SK-N-SH treated with all-trans-retinoic acid at 6 μM for 48 hours (cell line): Measurements from ENCODE around the gene DIP2A.

ENCODE experiments used
- ATAC-seq: fragments of 200-7000 bp; cut with Tn5 transposase; 3 replicates; pipeline ENCODE4 v1.9.1; 2020; ENCODE audit warnings: mild to moderate bottlenecking, moderate library complexity
- ARNTL ChIP-seq: fragments of 450-650 bp; formaldehyde crosslinking; IDR thresholded peaks from 2 replicates; pipeline ENCODE4 v1.5.0; 2020; ENCODE audit warnings: low read depth, mild to moderate bottlenecking, moderate library complexity, borderline replicate concordance
- BACH2 ChIP-seq: fragments of 250-450 bp; sonication (Bioruptor Pico); IDR thresholded peaks from 2 replicates; pipeline ENCODE4 v1.9.0; 2021; ENCODE audit warnings: mild to moderate bottlenecking, borderline replicate concordance
- CSDC2 ChIP-seq: fragments of 250-450 bp; sonication (Bioruptor Pico); IDR thresholded peaks from 2 replicates; pipeline ENCODE4 v1.5.0; 2020; ENCODE audit warnings: mild to moderate bottlenecking, moderate library complexity
- CSRNP3 ChIP-seq: fragments of 250-450 bp; sonication (Bioruptor Pico); IDR thresholded peaks from 2 replicates; pipeline ENCODE4 v1.5.1; 2021; ENCODE audit warnings: mild to moderate bottlenecking, moderate library complexity
- ESRRG ChIP-seq: fragments of 250-450 bp; sonication (Bioruptor Pico); IDR thresholded peaks from 2 replicates; pipeline ENCODE4 v1.6.1; 2021; ENCODE audit warnings: mild to moderate bottlenecking
- ISL1 ChIP-seq: fragments of 250-450 bp; sonication (Bioruptor Pico); IDR thresholded peaks from 2 replicates; pipeline ENCODE4 v2.1.2; 2022; ENCODE audit warnings: mild to moderate bottlenecking, moderate library complexity
- OSR1 ChIP-seq: fragments of 250-450 bp; sonication (Bioruptor Pico); IDR thresholded peaks from 2 replicates; pipeline ENCODE4 v1.8.0; 2022; ENCODE audit warnings: moderate library complexity, mild to moderate bottlenecking, inconsistent platforms
- PPARA ChIP-seq: fragments of 250-450 bp; sonication (Bioruptor Pico); IDR thresholded peaks from 2 replicates; pipeline ENCODE4 v1.5.0; 2020; ENCODE audit warnings: mild to moderate bottlenecking, borderline replicate concordance
- RARB ChIP-seq: fragments of 250-450 bp; sonication (Bioruptor Pico); IDR thresholded peaks from 2 replicates; pipeline ENCODE4 v1.8.0; 2021; ENCODE audit warnings: mild to moderate bottlenecking, moderate library complexity
- SNAI2 ChIP-seq: fragments of 250-450 bp; sonication (Bioruptor Pico); IDR thresholded peaks from 2 replicates; pipeline ENCODE4 v1.5.0; 2020; ENCODE audit warnings: mild to moderate bottlenecking, moderate library complexity
- TCF4 ChIP-seq: fragments of 250-450 bp; sonication (Bioruptor Pico); IDR thresholded peaks from 2 replicates; pipeline ENCODE4 v1.8.0; 2021; ENCODE audit warnings: mild to moderate bottlenecking, moderate library complexity, borderline replicate concordance
- TOX ChIP-seq: fragments of 250-450 bp; sonication (Bioruptor Pico); IDR thresholded peaks from 2 replicates; pipeline ENCODE4 v1.8.0; 2021; ENCODE audit warnings: mild to moderate bottlenecking, moderate library complexity, borderline replicate concordance
- ZC3H10 ChIP-seq: fragments of 250-450 bp; sonication (Bioruptor Pico); IDR thresholded peaks from 2 replicates; pipeline ENCODE4 v1.5.1; 2021; ENCODE audit warnings: mild to moderate bottlenecking, moderate library complexity
- ZFP3 ChIP-seq: fragments of 250-450 bp; sonication (Bioruptor Pico); IDR thresholded peaks from 2 replicates; pipeline ENCODE4 v1.5.0; 2020; ENCODE audit warnings: mild to moderate bottlenecking, moderate library complexity
- ZFP30 ChIP-seq: fragments of 450-650 bp; formaldehyde crosslinking; IDR thresholded peaks from 2 replicates; pipeline ENCODE4 v1.5.0; 2022; ENCODE audit warnings: mild to moderate bottlenecking, moderate library complexity
- ZNF565 ChIP-seq: fragments of 450-650 bp; formaldehyde crosslinking; conservative IDR thresholded peaks from 2 replicates; pipeline ENCODE4 v1.5.0; 2020; ENCODE audit warnings: low read depth, mild to moderate bottlenecking, moderate library complexity
- ZNF70 ChIP-seq: fragments of 450-650 bp; formaldehyde crosslinking; IDR thresholded peaks from 2 replicates; pipeline ENCODE4 v1.5.0; 2020; ENCODE audit warnings: mild to moderate bottlenecking, moderate library complexity
- ZNF8 ChIP-seq: fragments of 450-650 bp; formaldehyde crosslinking; IDR thresholded peaks from 2 replicates; pipeline ENCODE4 v1.5.0; 2020; ENCODE audit warnings: mild to moderate bottlenecking, moderate library complexity
- TF ChIP-seq, protein P1 (sequence below): fragments of 250-450 bp; sonication (Bioruptor Pico); IDR thresholded peaks from 2 replicates; pipeline ENCODE4 v1.8.0; 2020; ENCODE audit warnings: mild to moderate bottlenecking, moderate library complexity, borderline replicate concordance
- TF ChIP-seq, protein P2 (sequence below): fragments of 250-450 bp; sonication (Bioruptor Pico); IDR thresholded peaks from 2 replicates; pipeline ENCODE4 v1.8.0; 2021; ENCODE audit warnings: low read depth, mild to moderate bottlenecking, moderate library complexity, borderline replicate concordance
- TF ChIP-seq, protein P3 (sequence below): fragments of 250-450 bp; sonication (Bioruptor Pico); IDR thresholded peaks from 2 replicates; pipeline ENCODE4 v1.5.1; 2020; ENCODE audit warnings: low read depth, mild to moderate bottlenecking, moderate library complexity

Gene DIP2A

DNA sequence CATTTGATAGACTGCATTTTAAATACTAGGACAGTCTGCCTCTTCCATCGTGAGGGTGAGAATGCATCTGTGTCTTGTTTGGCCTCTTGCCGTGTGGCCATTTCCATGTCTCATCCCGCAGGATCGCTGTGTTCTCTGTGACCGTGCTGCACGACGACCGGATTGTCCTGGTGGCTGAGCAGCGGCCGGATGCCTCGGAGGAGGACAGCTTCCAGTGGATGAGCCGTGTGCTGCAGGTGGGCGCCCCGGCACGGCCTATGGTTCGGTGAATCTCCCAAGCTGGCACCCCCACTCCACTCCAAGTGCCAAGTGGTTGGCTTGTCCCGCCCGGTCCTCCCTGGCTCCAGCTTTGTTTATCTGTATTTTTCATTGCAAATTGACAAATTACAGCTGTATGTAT is 91.0 kb downstream of the DIP2A start:
- no peak for ATAC-seq

GRCh38 chr21:46550116-46550941 is 91.6 kb downstream of the DIP2A start:
- TF ChIP-seq PPARA (CRISPR knock-in tag) (no peak), RARB (CRISPR knock-in tag) (no peak), CSRNP3 (CRISPR knock-in tag) (no peak), TCF4 (CRISPR knock-in tag) (no peak), ZC3H10 (CRISPR knock-in tag) (no peak), CSDC2 (no peak), ZNF8 (CRISPR knock-in tag) (no peak), TOX (CRISPR knock-in tag) (no peak), ARNTL (CRISPR knock-in tag) (no peak), ZFP30 (CRISPR knock-in tag) (no peak), ZNF565 (CRISPR knock-in tag) (no peak), BACH2 (no peak), OSR1 (no peak)
- TF ChIP-seq, protein P1, sequence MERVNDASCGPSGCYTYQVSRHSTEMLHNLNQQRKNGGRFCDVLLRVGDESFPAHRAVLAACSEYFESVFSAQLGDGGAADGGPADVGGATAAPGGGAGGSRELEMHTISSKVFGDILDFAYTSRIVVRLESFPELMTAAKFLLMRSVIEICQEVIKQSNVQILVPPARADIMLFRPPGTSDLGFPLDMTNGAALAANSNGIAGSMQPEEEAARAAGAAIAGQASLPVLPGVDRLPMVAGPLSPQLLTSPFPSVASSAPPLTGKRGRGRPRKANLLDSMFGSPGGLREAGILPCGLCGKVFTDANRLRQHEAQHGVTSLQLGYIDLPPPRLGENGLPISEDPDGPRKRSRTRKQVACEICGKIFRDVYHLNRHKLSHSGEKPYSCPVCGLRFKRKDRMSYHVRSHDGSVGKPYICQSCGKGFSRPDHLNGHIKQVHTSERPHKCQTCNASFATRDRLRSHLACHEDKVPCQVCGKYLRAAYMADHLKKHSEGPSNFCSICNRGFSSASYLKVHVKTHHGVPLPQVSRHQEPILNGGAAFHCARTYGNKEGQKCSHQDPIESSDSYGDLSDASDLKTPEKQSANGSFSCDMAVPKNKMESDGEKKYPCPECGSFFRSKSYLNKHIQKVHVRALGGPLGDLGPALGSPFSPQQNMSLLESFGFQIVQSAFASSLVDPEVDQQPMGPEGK (CRISPR knock-in tag) = no peak
- TF ChIP-seq, protein P2, sequence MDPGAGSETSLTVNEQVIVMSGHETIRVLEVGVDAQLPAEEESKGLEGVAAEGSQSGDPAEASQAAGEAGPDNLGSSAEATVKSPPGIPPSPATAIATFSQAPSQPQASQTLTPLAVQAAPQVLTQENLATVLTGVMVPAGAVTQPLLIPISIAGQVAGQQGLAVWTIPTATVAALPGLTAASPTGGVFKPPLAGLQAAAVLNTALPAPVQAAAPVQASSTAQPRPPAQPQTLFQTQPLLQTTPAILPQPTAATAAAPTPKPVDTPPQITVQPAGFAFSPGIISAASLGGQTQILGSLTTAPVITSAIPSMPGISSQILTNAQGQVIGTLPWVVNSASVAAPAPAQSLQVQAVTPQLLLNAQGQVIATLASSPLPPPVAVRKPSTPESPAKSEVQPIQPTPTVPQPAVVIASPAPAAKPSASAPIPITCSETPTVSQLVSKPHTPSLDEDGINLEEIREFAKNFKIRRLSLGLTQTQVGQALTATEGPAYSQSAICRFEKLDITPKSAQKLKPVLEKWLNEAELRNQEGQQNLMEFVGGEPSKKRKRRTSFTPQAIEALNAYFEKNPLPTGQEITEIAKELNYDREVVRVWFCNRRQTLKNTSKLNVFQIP = no peak
- TF ChIP-seq, all 23 proteins: peak for 0
- no peak for ATAC-seq

More for the DNA sequence above, 91.0 kb downstream of the DIP2A start:
- TF ChIP-seq PPARA (CRISPR knock-in tag) = no peak
- no peak for TF ChIP-seq TCF4 (CRISPR knock-in tag)
- TF ChIP-seq ISL1 = no peak
- no peak for TF ChIP-seq CSDC2
- TF ChIP-seq ZNF565 (CRISPR knock-in tag) = no peak
- no peak for TF ChIP-seq RARB (CRISPR knock-in tag)
- no peak for TF ChIP-seq SNAI2 (CRISPR knock-in tag)
- no peak for TF ChIP-seq CSRNP3 (CRISPR knock-in tag)
- no peak for TF ChIP-seq BACH2
- TF ChIP-seq, protein P1 (CRISPR knock-in tag) = no peak
- no peak for TF ChIP-seq ESRRG (CRISPR knock-in tag)

DNA sequence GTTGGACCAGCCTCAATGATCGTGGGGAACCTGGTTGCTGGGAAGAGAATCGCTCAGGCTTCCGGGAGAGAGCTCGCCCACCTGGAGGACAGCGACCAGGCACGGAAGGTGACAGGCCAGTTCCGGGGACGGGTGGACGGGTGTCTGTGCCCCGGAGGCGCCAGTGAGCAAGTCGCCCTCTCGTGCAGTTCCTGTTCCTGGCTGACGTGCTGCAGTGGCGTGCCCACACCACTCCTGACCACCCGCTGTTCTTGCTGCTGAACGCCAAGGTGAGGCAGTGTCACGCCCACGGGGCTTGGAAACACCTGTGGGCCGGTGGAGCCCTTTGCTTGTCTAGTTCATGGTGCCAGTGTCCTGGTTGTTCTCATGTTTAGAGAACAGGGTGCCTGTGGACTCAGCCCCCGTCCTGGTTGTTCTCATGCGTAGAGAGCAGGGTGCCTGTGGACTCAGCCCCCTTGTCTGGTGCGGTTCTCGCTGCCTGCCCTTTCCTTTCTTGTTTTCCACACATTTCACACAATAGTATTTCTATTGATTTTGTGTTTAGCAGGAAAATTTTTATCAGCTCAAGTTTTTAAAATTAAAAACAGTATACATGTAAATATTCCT is 93.0 kb downstream of the DIP2A start:
- ATAC-seq = no peak
- no peak for TF ChIP-seq PPARA (CRISPR knock-in tag)

DNA sequence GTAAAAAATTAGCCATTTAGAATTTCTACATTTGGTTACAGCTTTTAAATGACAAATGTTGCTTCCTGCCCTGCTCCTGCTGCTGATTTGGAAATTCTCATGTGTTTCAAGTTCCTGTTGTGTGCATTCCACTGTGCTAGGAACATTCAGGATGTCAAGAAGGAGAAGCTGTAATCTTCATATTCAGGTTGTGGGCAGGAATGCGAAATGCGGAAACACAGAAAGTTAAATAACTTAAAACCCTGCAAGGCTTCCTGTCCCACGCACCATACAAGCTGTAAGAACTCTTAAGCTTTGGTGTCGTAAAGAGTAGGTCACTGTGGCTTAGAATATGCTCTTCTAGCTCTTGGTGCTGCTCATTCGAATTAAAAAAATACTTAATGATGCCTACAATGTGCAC is 93.6 kb downstream of the DIP2A start:
- ATAC-seq = no peak
- TF ChIP-seq, protein P3, sequence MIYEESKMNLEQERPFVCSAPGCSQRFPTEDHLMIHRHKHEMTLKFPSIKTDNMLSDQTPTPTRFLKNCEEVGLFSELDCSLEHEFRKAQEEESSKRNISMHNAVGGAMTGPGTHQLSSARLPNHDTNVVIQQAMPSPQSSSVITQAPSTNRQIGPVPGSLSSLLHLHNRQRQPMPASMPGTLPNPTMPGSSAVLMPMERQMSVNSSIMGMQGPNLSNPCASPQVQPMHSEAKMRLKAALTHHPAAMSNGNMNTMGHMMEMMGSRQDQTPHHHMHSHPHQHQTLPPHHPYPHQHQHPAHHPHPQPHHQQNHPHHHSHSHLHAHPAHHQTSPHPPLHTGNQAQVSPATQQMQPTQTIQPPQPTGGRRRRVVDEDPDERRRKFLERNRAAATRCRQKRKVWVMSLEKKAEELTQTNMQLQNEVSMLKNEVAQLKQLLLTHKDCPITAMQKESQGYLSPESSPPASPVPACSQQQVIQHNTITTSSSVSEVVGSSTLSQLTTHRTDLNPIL (CRISPR knock-in tag) = no peak
- TF ChIP-seq ZNF8 (CRISPR knock-in tag) (no peak), TCF4 (CRISPR knock-in tag) (no peak), BACH2 (no peak), ARNTL (CRISPR knock-in tag) (no peak), ZNF565 (CRISPR knock-in tag) (no peak), ZNF70 (CRISPR knock-in tag) (no peak), RARB (CRISPR knock-in tag) (no peak), CSDC2 (no peak), ZFP3 (no peak)
- TF ChIP-seq, protein P1 (CRISPR knock-in tag) = no peak
